Stimulated activated CD8-positive, alpha-beta memory T cell treated with anti-CD3 and anti-CD28 coated beads, Interleukin-4, amount 100 ng/mL, for 1 hour (primary cell): ENCODE results near the gene AQP12B.
"Not testable (repeated sequence)": the region's sequence is repeated elsewhere in the genome, so short reads cannot be mapped to it uniquely, and the experiment has no call there.

ENCODE experiments used
- DNase-seq, 2 donors: peaks; one replicate each; pipeline ENCODE4 v3.0.0-alpha.2; 2020; ENCODE audit warnings: low read depth in 2 of 2, low spot score in 1 of 2

The AQP12B gene

GRCh38 chr2:240682431-240683224 is at the start of gene AQP12B:
Gene AQP12B (minus strand): TSS chr2:240682885. CDS start chr2:240682837, 48 bp downstream.
- DNase-seq, result not testable (repeated sequence)

- DNase-seq, result no peak
These were observed 49.5 kb upstream of the AQP12B start for GRCh38 chr2:240732184-240732583.

GRCh38 chr2:240731178-240731545 is 48.5 kb upstream of the AQP12B start:
- no peak for DNase-seq

GRCh38 chr2:240730501-240731177 is 48.0 kb upstream of the AQP12B start:
- DNase-seq, result no peak

- no peak for DNase-seq
These were observed 46.1 kb upstream of the AQP12B start for GRCh38 chr2:240728827-240729226.

GRCh38 chr2:240728361-240728760 is 45.7 kb upstream of the AQP12B start:
- DNase-seq, result no peak

GRCh38 chr2:240727913-240728312 is 45.2 kb upstream of the AQP12B start:
- no peak for DNase-seq

GRCh38 chr2:240727439-240727838 is 44.8 kb upstream of the AQP12B start:
- no peak for DNase-seq

- DNase-seq, result no peak
These were observed 44.2 kb upstream of the AQP12B start for GRCh38 chr2:240726876-240727275.

- DNase-seq, result no peak
These were observed 43.0 kb upstream of the AQP12B start for GRCh38 chr2:240725671-240726070.

GRCh38 chr2:240725266-240725665 is 42.6 kb upstream of the AQP12B start:
- DNase-seq, result no peak

GRCh38 chr2:240724431-240724830 is 41.7 kb upstream of the AQP12B start:
- DNase-seq, result no peak

GRCh38 chr2:240723851-240724250 is 41.2 kb upstream of the AQP12B start:
- no peak for DNase-seq

GRCh38 chr2:240722796-240723735 is 40.4 kb upstream of the AQP12B start:
- no peak for DNase-seq

GRCh38 chr2:240722376-240722775 is 39.7 kb upstream of the AQP12B start:
- DNase-seq, result no peak

GRCh38 chr2:240721596-240722180 is 39.0 kb upstream of the AQP12B start:
- no peak for DNase-seq

- DNase-seq, result no peak
These were observed 38.3 kb upstream of the AQP12B start for GRCh38 chr2:240720686-240721595.

- DNase-seq, result no peak
These were observed 37.2 kb upstream of the AQP12B start for GRCh38 chr2:240719676-240720545.

GRCh38 chr2:240718896-240719490 is 36.3 kb upstream of the AQP12B start:
- DNase-seq, result no peak
